ENCODE results near the gene COL6A3.

COL6A3 gene

GRCh38 chr2:237432484-237433092, 18.6 kb upstream of the COL6A3 start:
- no peak for TF ChIP-seq ZNF274 (IDR thresholded peaks at IDR 0.05; ENCODE audit: low read depth, low read length)
- no peak overlapping the region for H3K4me3 ChIP-seq (ENCODE audit: low read length)

- no peak overlapping the region for H3K4me3 ChIP-seq (ENCODE audit: low read length)
- no peak for TF ChIP-seq ZNF274 (IDR thresholded peaks at IDR 0.05; ENCODE audit: low read depth, low read length)
Measured at GRCh38 chr2:237431837-237432236, 17.9 kb upstream of the COL6A3 start.

- TF ChIP-seq ZNF274 (IDR thresholded peaks at IDR 0.05; ENCODE audit: low read depth, low read length): no peak
- no peak overlapping the region for H3K4me3 ChIP-seq (ENCODE audit: low read length)
Measured at GRCh38 chr2:237431372-237431771, 17.4 kb upstream of the COL6A3 start.

GRCh38 chr2:237430861-237431260, 16.9 kb upstream of the COL6A3 start:
- no peak overlapping the region for H3K4me3 ChIP-seq (ENCODE audit: low read length)
- no peak for TF ChIP-seq ZNF274 (IDR thresholded peaks at IDR 0.05; ENCODE audit: low read depth, low read length)

GRCh38 chr2:237429753-237430152, 15.8 kb upstream of the COL6A3 start:
- no peak for TF ChIP-seq ZNF274 (IDR thresholded peaks at IDR 0.05; ENCODE audit: low read depth, low read length)

GRCh38 chr2:237427769-237428506, 14.0 kb upstream of the COL6A3 start:
- no peak for TF ChIP-seq ZNF274 (IDR thresholded peaks at IDR 0.05; ENCODE audit: low read depth, low read length)

More at GRCh38 chr2:237429753-237430152, 15.8 kb upstream of the COL6A3 start:
- no peak overlapping the region for H3K4me3 ChIP-seq (ENCODE audit: low read length)

GRCh38 chr2:237426517-237426916, 12.6 kb upstream of the COL6A3 start:
- no peak for TF ChIP-seq ZNF274 (IDR thresholded peaks at IDR 0.05; ENCODE audit: low read depth, low read length)
- H3K4me3 ChIP-seq (ENCODE audit: low read length): no peak overlapping the region

More at GRCh38 chr2:237427769-237428506, 14.0 kb upstream of the COL6A3 start:
- H3K4me3 ChIP-seq (ENCODE audit: low read length): no peak overlapping the region

GRCh38 chr2:237425320-237425719, 11.4 kb upstream of the COL6A3 start:
- no peak for TF ChIP-seq ZNF274 (IDR thresholded peaks at IDR 0.05; ENCODE audit: low read depth, low read length)

GRCh38 chr2:237424544-237424943, 10.6 kb upstream of the COL6A3 start:
- H3K4me3 ChIP-seq (ENCODE audit: low read length): no peak overlapping the region

More at GRCh38 chr2:237425320-237425719, 11.4 kb upstream of the COL6A3 start:
- no peak overlapping the region for H3K4me3 ChIP-seq (ENCODE audit: low read length)

GRCh38 chr2:237423891-237424290, 9.9 kb upstream of the COL6A3 start:
- no peak for TF ChIP-seq ZNF274 (IDR thresholded peaks at IDR 0.05; ENCODE audit: low read depth, low read length)
- no peak overlapping the region for H3K4me3 ChIP-seq (ENCODE audit: low read length)

More at GRCh38 chr2:237424544-237424943, 10.6 kb upstream of the COL6A3 start:
- TF ChIP-seq ZNF274 (IDR thresholded peaks at IDR 0.05; ENCODE audit: low read depth, low read length): no peak

GRCh38 chr2:237422309-237422708, 8.3 kb upstream of the COL6A3 start:
- no peak overlapping the region for H3K4me3 ChIP-seq (ENCODE audit: low read length)
- no peak for TF ChIP-seq ZNF274 (IDR thresholded peaks at IDR 0.05; ENCODE audit: low read depth, low read length)

GRCh38 chr2:237421542-237422116, 7.7 kb upstream of the COL6A3 start:
- H3K4me3 ChIP-seq (ENCODE audit: low read length): no peak overlapping the region

GRCh38 chr2:237418300-237418699, 4.3 kb upstream of the COL6A3 start:
- no peak for TF ChIP-seq ZNF274 (IDR thresholded peaks at IDR 0.05; ENCODE audit: low read depth, low read length)
- no peak overlapping the region for H3K4me3 ChIP-seq (ENCODE audit: low read length)

More at GRCh38 chr2:237421542-237422116, 7.7 kb upstream of the COL6A3 start:
- no peak for TF ChIP-seq ZNF274 (IDR thresholded peaks at IDR 0.05; ENCODE audit: low read depth, low read length)

GRCh38 chr2:237412988-237413776, 782 bp downstream of the COL6A3 start:
- TF ChIP-seq ZNF274 (IDR thresholded peaks at IDR 0.05; ENCODE audit: low read depth, low read length): no peak
- no peak overlapping the region for H3K4me3 ChIP-seq (ENCODE audit: low read length)
